Neutrophil (primary cell): Measurements from ENCODE around the gene OR1M1.
"Not testable (repeated sequence)": the region's sequence is repeated elsewhere in the genome, so short reads cannot be mapped to it uniquely, and the experiment has no call there.

Source experiments
- H3K27ac ChIP-seq: fragments of 200-600 bp; sonication (generic); 2 replicates; pipeline ENCODE4 v1.5.1; 2016; ENCODE audit warnings: mild to moderate bottlenecking, moderate library complexity
- H3K27me3 ChIP-seq: fragments of 200-600 bp; sonication (generic); 2 replicates; pipeline ENCODE4 v1.6.0; 2016; ENCODE audit warnings: mild to moderate bottlenecking
- H3K36me3 ChIP-seq: fragments of 200-600 bp; sonication (generic); 2 replicates; pipeline ENCODE4 v1.5.1; 2017
- H3K4me1 ChIP-seq, 2 experiments: fragments of 200-600 bp in 1 of 2; sonication (generic) in 1 of 2; 1 replicate in 1 of 2; 2 replicates in 1 of 2; pipeline versions ENCODE4 v1.5.1 to v1.6.1; 2013 to 2016; ENCODE audit warnings: low read depth in 1 of 2, low read length in 1 of 2, mild to moderate bottlenecking in 1 of 2, moderate library complexity in 1 of 2; ENCODE audit not compliant: control insufficient read depth in 1 of 2, insufficient read depth in 1 of 2
- H3K4me3 ChIP-seq, 2 experiments: fragments of 200-600 bp in 1 of 2; sonication (generic) in 1 of 2; 1 replicate in 1 of 2; 2 replicates in 1 of 2; pipeline ENCODE4 v1.5.1; 2013 to 2016; ENCODE audit warnings: low read depth in 1 of 2, low read length in 1 of 2, mild to moderate bottlenecking in 1 of 2, moderate library complexity in 1 of 2
- H3K9me3 ChIP-seq: fragments of 200-600 bp; sonication (generic); 2 replicates; pipeline ENCODE4 v1.5.1; 2016
- TF ChIP-seq, protein P1 (sequence below): fragments of 200-600 bp; sonication (generic); IDR thresholded peaks from 2 replicates; pipeline ENCODE4 v1.5.1; 2016; ENCODE audit warnings: antibody characterized with exemption

OR1M1 gene

DNA sequence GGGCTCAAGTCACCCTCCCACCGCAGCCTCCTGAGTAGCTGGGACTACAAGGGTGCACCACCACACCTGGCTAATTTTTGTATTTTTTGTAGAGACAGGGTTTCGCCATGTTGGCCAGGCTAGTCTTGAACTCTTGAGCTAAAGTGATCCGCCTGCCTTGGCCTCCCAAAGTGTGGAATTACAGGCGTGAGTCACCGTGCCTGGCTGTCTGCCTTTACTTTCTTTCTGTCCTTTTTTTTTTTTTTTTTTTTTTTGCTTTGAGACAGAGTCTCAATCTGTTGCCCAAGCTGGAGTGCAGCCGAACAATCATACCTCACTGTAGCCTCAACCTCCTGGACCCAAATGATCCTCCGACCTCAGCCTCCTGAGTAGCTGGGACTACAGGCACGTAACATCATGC lies 25.0 kb upstream of the OR1M1 start:
- H3K27ac ChIP-seq = no peak overlapping the region
- H3K36me3 ChIP-seq = no peaks in the 10 kb centered on the region
- H3K9me3 ChIP-seq = no peaks in the 10 kb centered on the region
- no peaks in the 10 kb centered on the region for H3K4me1 ChIP-seq
- no peak overlapping the region for H3K4me3 ChIP-seq
- H3K27me3 ChIP-seq = no peaks in the 10 kb centered on the region
- TF ChIP-seq, protein P1, sequence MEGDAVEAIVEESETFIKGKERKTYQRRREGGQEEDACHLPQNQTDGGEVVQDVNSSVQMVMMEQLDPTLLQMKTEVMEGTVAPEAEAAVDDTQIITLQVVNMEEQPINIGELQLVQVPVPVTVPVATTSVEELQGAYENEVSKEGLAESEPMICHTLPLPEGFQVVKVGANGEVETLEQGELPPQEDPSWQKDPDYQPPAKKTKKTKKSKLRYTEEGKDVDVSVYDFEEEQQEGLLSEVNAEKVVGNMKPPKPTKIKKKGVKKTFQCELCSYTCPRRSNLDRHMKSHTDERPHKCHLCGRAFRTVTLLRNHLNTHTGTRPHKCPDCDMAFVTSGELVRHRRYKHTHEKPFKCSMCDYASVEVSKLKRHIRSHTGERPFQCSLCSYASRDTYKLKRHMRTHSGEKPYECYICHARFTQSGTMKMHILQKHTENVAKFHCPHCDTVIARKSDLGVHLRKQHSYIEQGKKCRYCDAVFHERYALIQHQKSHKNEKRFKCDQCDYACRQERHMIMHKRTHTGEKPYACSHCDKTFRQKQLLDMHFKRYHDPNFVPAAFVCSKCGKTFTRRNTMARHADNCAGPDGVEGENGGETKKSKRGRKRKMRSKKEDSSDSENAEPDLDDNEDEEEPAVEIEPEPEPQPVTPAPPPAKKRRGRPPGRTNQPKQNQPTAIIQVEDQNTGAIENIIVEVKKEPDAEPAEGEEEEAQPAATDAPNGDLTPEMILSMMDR = no peak

DNA sequence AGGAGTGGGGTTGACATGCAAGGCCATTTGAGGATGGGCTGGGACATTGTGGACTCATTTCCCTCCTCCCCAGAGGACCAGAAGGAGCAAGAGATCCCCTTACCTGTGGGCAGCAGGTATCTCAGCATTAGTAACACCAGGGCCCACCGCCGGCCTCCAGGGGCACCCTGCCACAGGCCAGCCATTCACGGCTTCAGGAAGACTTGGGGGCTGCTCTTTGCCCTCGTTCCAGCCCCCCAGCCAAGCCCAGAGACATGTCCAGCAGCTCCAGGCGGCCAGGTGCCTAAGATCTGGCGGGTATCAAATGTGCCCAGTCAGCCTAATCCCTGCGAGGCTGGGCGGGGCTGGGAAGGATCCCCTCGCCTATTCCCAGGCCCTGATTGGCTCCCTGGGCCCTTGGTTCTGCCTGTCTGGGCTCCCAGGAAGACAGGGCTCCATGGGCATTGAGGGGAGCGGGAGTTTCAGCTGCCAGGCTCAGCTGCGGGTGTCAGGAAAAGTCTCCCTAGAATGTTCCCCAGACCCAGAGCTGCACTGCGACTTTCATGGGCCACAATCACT lies 21.3 kb upstream of the OR1M1 start:
- Histone ChIP-seq H3K4me1 (no peaks in the 10 kb centered on the region), H3K4me3 (no peak overlapping the region), H3K36me3 (no peaks in the 10 kb centered on the region), H3K9me3 (no peaks in the 10 kb centered on the region), H3K27me3 (no peaks in the 10 kb centered on the region), H3K27ac (no peak overlapping the region)
- TF ChIP-seq, protein P1 = no peak

DNA sequence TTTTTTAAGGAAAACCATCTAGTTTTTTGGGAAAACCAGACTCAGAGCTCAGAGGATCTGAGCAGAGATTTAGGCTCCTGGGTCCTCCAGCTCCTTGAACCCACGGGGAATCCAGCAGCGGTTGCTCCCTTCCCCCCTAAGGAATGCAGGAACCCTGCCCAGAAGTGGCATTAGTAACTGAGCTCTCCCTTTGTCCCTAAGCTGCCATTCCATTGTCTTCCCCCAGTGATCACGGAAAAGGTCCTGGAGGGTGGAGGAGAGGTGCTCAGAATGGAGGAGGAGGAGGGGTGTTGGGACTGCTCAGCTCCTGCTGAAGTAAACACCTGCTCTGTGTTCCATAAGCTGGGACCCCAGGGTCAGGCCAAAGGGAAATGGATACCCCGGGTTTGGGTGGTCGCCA lies 16.8 kb upstream of the OR1M1 start:
- Histone ChIP-seq H3K4me3 (no peak overlapping the region), H3K9me3 (no peaks in the 10 kb centered on the region), H3K27me3 (no peaks in the 10 kb centered on the region), H3K36me3 (no peaks in the 10 kb centered on the region), H3K4me1 (no peaks in the 10 kb centered on the region), H3K27ac (no peak overlapping the region)
- TF ChIP-seq, protein P1 = no peak

DNA sequence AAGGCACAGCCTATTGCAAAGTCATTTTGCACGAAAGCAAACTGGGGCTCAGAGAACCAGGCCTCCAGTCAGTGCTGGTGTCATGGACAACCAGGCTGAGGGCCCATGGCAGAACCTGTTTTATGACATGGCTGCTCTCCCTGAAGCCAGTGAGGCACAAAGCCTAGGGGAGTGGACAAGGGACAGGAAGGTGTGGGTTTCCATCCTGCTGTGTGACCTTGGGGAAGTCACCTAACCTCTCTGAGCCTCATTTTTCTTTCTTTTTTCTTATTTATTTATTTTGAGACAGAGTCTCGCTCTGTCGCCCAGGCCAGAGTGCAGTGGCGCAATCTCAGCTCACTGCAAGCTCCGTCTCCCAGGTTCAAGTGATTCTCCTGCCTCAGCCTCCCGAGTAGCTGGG lies 15.1 kb upstream of the OR1M1 start:
- not testable (repeated sequence) for H3K27ac ChIP-seq, H3K36me3 ChIP-seq, H3K4me3 ChIP-seq, H3K4me1 ChIP-seq, H3K9me3 ChIP-seq, H3K27me3 ChIP-seq

DNA sequence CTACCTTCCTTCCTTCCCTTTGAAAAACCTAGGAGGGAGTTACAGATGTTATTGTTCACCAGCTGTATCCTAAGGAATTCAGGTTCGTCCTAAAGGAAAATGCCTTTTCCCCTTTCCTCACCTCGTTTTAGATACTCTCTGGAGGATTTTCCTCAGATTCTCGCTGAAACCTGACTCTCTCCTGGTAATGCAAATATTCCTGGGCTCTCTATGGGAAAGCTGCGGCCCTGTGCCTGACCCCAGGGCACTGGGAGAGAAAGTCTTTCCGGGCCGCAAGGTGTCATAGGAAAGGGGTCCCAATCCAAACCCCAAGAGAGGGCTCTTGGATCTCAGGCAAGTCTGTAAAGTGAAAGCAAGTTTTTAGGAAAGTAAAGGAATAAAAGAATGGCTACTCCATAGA lies 13.1 kb upstream of the OR1M1 start:
- Histone ChIP-seq H3K9me3 (no peaks in the 10 kb centered on the region), H3K4me1 (no peaks in the 10 kb centered on the region), H3K4me3 (no peak overlapping the region), H3K27ac (no peak overlapping the region), H3K27me3 (no peaks in the 10 kb centered on the region), H3K36me3 (no peaks in the 10 kb centered on the region)
- TF ChIP-seq, protein P1 = no peak

DNA sequence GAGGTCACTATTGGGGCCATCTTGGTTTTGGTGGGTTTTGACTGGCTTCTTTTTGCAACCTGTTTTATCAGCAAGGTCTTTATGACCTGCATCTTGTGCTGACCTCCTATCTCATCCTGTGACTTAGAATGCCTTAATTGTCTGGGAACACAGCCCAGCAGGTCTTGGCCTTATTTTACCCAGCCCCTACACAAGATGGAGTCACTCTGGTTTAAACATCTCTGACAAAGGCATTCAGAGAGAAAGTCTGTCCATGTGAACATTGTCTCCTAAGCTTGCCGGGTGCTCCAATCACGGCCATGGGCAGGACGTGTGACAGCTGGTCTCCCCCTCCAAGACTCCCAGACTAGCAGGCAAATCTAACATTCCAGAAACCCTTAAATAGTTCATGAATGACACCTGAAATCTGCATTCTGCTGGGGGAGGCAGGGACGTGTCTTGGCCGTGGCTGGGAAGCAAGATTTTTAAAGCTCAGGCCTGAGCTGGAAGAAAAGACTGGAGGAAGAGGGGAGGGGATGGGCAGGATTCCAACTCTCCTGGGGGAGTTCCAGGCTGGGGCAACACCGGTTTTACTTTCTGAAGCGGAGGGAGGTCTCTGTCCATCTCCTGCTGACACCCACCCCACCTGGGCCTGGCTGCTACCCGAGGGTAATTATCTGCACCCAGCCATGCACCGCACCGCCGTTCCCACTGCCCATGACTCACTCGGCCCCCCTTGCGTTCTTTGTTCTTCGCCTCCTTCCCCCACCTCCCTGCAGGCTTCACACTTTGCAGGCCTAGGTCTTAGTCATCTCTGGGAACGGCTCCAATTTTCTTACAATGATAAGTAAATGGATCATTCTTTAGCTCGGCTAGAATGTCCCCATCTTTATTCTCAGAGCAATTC lies 11.6 kb upstream of the OR1M1 start:
- H3K9me3 ChIP-seq = no peaks in the 10 kb centered on the region
- no peaks in the 10 kb centered on the region for H3K4me1 ChIP-seq
- no peaks in the 10 kb centered on the region for H3K36me3 ChIP-seq
- no peaks in the 10 kb centered on the region for H3K27me3 ChIP-seq
- TF ChIP-seq, protein P1 = no peak
- no peak overlapping the region for H3K4me3 ChIP-seq
- no peak overlapping the region for H3K27ac ChIP-seq
